ENCODE data around the gene SHISA9. TPM values are rescaled to one million over a fixed set of nuclear protein-coding genes. Genes with fewer than 3 reads are reported as not detected.

The SHISA9 gene
- total RNA-seq, 2 donors from 2014 or later, result 0.21 to 3.4 TPM

- ATAC-seq (ENCODE audit: insufficient number of reproducible peaks, low FRiP score, low read depth) (no peak), DNase-seq (ENCODE audit: low spot score) (no peak)
- TF ChIP-seq CTCF (IDR thresholded peaks at IDR 0.05), result no peak
- Histone ChIP-seq H3K4me3 (no peak overlapping the region), H3K36me3 (no peaks in the 10 kb centered on the region), H3K9me3 (no peaks in the 10 kb centered on the region), H3K27ac (no peak overlapping the region), H3K4me1 (ENCODE audit: control insufficient read depth in 1 of 2, low read depth in 2 of 2) (no peaks in the 10 kb centered on the region), H3K27me3 (replicated peaks; ENCODE audit: insufficient read depth) (no peaks in the 10 kb centered on the region)
Measured at GRCh38 chr16:13206606-13207005, 305.2 kb downstream of the SHISA9 start.

- DNase-seq (ENCODE audit: low spot score) (no peak), ATAC-seq (ENCODE audit: insufficient number of reproducible peaks, low FRiP score, low read depth) (no peak)
- no peak for TF ChIP-seq CTCF (IDR thresholded peaks at IDR 0.05)
- Histone ChIP-seq H3K27ac (no peak overlapping the region), H3K4me1 (ENCODE audit: control insufficient read depth in 1 of 2, low read depth in 2 of 2) (no peaks in the 10 kb centered on the region), H3K4me3 (no peak overlapping the region), H3K9me3 (no peaks in the 10 kb centered on the region), H3K36me3 (no peaks in the 10 kb centered on the region), H3K27me3 (replicated peaks; ENCODE audit: insufficient read depth) (no peaks in the 10 kb centered on the region)
Measured at GRCh38 chr16:13207151-13207550, 305.8 kb downstream of the SHISA9 start.

GRCh38 chr16:13223666-13224065 lies 322.3 kb downstream of the SHISA9 start:
- Histone ChIP-seq H3K27me3 (replicated peaks; ENCODE audit: insufficient read depth) (no peaks in the 10 kb centered on the region), H3K4me3 (no peak overlapping the region), H3K27ac (no peak overlapping the region), H3K9me3 (no peaks in the 10 kb centered on the region), H3K4me1 (ENCODE audit: control insufficient read depth in 1 of 2, low read depth in 2 of 2) (no peaks in the 10 kb centered on the region), H3K36me3 (no peaks in the 10 kb centered on the region)
- no peak for TF ChIP-seq CTCF (IDR thresholded peaks at IDR 0.05)
- ATAC-seq (ENCODE audit: insufficient number of reproducible peaks, low FRiP score, low read depth) (no peak), DNase-seq (ENCODE audit: low spot score) (no peak)

GRCh38 chr16:13229039-13229438 lies 327.6 kb downstream of the SHISA9 start:
- Histone ChIP-seq H3K36me3 (no peaks in the 10 kb centered on the region), H3K27ac (no peak overlapping the region), H3K4me3 (no peak overlapping the region), H3K27me3 (replicated peaks; ENCODE audit: insufficient read depth) (no peaks in the 10 kb centered on the region), H3K9me3 (no peaks in the 10 kb centered on the region), H3K4me1 (ENCODE audit: control insufficient read depth in 1 of 2, low read depth in 2 of 2) (no peaks in the 10 kb centered on the region)
- TF ChIP-seq CTCF (IDR thresholded peaks at IDR 0.05), result no peak
- ATAC-seq (ENCODE audit: insufficient number of reproducible peaks, low FRiP score, low read depth) (no peak), DNase-seq (ENCODE audit: low spot score) (no peak)

- ATAC-seq (ENCODE audit: insufficient number of reproducible peaks, low FRiP score, low read depth) (no peak), DNase-seq (ENCODE audit: low spot score) (no peak)
- H3K36me3 ChIP-seq, result no peaks in the 10 kb centered on the region
- no peak for TF ChIP-seq CTCF (IDR thresholded peaks at IDR 0.05)
- H3K27me3 ChIP-seq (replicated peaks; ENCODE audit: insufficient read depth), result no peaks in the 10 kb centered on the region
- no peak overlapping the region for H3K27ac ChIP-seq
- no peaks in the 10 kb centered on the region for H3K9me3 ChIP-seq
- no peak overlapping the region for H3K4me3 ChIP-seq
- no peaks in the 10 kb centered on the region for H3K4me1 ChIP-seq (ENCODE audit: control insufficient read depth in 1 of 2, low read depth in 2 of 2)
Measured at GRCh38 chr16:13231365-13231764, 330.0 kb downstream of the SHISA9 start.
